Choroid plexus epithelial cell (primary cell): ENCODE results near the gene PBOV1.
A peak's percentile ranks its signal among the peaks of the same experiment; 100 is the strongest.

Experiments
- DNase-seq: peaks from one replicate; pipeline ENCODE4 v3.0.0-alpha.2; 2010; ENCODE audit warnings: low read depth
- H3K4me3 ChIP-seq: 2 replicates; pipeline ENCODE4 v1.5.1; 2011; ENCODE audit warnings: low read depth, mild to moderate bottlenecking, control low read depth, low read length, moderate library complexity
- TF ChIP-seq, protein P1 (sequence below): conservative IDR thresholded peaks from 2 replicates; pipeline ENCODE4 v1.5.1; 2011; ENCODE audit warnings: low read depth, mild to moderate bottlenecking, control low read depth, inconsistent platforms, low read length, moderate library complexity

Gene PBOV1

GRCh38 chr6:138257638-138258040 is 39.3 kb upstream of the PBOV1 start:
- TF ChIP-seq, protein P1, sequence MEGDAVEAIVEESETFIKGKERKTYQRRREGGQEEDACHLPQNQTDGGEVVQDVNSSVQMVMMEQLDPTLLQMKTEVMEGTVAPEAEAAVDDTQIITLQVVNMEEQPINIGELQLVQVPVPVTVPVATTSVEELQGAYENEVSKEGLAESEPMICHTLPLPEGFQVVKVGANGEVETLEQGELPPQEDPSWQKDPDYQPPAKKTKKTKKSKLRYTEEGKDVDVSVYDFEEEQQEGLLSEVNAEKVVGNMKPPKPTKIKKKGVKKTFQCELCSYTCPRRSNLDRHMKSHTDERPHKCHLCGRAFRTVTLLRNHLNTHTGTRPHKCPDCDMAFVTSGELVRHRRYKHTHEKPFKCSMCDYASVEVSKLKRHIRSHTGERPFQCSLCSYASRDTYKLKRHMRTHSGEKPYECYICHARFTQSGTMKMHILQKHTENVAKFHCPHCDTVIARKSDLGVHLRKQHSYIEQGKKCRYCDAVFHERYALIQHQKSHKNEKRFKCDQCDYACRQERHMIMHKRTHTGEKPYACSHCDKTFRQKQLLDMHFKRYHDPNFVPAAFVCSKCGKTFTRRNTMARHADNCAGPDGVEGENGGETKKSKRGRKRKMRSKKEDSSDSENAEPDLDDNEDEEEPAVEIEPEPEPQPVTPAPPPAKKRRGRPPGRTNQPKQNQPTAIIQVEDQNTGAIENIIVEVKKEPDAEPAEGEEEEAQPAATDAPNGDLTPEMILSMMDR = no peak
- DNase-seq = no peak
- H3K4me3 ChIP-seq = no peak overlapping the region

DNA sequence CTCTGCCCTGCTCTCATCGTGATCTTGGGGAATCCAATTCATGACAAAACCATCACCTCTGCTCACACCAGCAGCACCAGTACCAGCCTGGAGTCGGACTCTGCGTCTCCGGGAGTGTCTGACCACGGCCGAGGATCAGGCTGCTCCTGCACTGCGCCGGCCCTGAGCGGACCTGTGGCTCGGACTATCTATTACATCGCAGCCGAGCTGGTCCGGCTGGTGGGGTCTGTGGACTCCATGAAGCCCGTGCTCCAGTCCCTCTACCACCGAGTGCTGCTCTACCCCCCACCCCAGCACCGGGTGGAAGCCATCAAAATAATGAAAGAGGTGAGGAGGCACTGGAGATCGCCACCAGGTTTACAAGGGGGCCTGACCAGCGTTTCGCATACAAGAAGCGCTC is 37.2 kb upstream of the PBOV1 start:
- no peak overlapping the region for H3K4me3 ChIP-seq
- no peak for DNase-seq
- TF ChIP-seq, protein P1 = no peak

GRCh38 chr6:138253731-138254130 is 35.4 kb upstream of the PBOV1 start:
- H3K4me3 ChIP-seq = no peak overlapping the region
- no peak for DNase-seq
- TF ChIP-seq, protein P1 = no peak

GRCh38 chr6:138250513-138251247 is 32.4 kb upstream of the PBOV1 start:
- H3K4me3 ChIP-seq = no peak overlapping the region
- peak; percentile 41 for DNase-seq
- TF ChIP-seq, protein P1 = no peak

DNA sequence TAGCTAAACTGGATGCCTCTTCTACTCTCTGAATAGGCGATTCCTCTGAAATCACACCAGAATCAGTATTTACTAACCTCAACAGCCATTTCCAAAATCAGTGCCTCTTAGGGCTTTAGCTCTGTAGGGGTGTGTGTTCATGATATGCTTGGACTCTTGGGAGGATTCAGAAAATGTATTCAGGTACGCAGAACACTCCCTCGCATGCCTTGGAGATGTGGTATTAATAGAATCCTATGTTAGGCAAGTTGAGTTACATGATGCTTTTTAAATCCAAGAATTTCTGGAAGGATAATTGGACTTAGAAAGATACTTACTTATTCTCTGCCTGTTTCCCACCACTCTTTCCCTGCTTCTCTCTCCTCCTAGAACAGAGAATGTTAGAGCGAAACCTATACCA is 31.8 kb upstream of the PBOV1 start:
- TF ChIP-seq, protein P1 = no peak
- DNase-seq = no peak
- H3K4me3 ChIP-seq = no peak overlapping the region

DNA sequence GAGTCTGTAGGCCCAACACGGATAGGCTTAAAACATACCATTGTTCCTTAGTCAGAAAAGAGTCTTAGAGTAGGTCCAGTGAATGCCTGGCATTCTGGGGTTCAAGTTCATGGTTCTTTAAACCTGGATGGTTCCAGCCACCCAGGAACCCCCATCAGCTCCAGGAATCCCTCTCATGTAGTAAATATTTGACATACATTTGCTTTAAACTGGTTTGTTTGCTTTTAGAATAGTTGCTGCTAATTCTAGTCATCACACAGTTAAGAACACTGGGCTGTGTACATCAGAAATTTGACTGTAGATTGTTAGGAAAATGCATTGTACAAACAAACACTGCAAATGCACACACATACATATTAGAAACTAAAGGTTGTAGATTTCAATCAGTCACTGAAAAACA is 30.6 kb upstream of the PBOV1 start:
- DNase-seq = no peak
- no peak overlapping the region for H3K4me3 ChIP-seq
- TF ChIP-seq, protein P1 = no peak

DNA sequence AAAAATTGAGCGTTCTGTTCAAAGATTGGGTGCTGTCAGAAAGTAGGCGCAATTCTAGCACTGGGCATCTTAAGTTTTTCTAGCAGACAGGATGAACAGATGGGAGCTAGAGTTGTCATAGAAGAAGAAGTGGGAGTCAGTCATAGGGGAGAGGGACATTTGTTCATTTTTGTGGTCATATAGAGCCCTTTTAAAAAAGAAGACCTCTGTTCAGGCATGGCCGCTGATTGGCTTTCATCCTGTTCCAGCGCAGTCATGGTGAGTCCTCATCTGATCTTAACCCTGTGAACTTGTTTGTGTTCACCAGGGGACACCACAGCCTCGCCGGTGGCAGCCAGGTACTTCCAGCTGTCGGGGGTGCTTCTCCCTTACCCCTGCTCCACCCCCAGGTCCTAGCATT is 29.7 kb upstream of the PBOV1 start:
- DNase-seq = no peak
- H3K4me3 ChIP-seq = no peak overlapping the region
- TF ChIP-seq, protein P1 = no peak
